Coronary artery (tissue), 2 donors: Measurements from ENCODE around the gene CLCN4.

ENCODE experiments used
- DNase-seq: peaks from one replicate; pipeline ENCODE4 v3.0.0-alpha.2; 2017; ENCODE audit warnings: low spot score
- H3K27ac ChIP-seq, 2 donors: fragments of 200-600 bp; sonication (generic); one replicate each; pipeline ENCODE4 v1.5.1; 2016 to 2019
- H3K4me3 ChIP-seq: fragments of 200-600 bp; sonication (generic); 2 replicates; pipeline ENCODE4 v1.5.1; 2016; ENCODE audit warnings: mild to moderate bottlenecking, moderate library complexity
- TF ChIP-seq, protein P1 (sequence below): fragments of 200-600 bp; sonication (generic); IDR thresholded peaks from one replicate; pipeline ENCODE4 v1.5.1; 2019; ENCODE audit warnings: antibody characterized with exemption

CLCN4 gene

DNA sequence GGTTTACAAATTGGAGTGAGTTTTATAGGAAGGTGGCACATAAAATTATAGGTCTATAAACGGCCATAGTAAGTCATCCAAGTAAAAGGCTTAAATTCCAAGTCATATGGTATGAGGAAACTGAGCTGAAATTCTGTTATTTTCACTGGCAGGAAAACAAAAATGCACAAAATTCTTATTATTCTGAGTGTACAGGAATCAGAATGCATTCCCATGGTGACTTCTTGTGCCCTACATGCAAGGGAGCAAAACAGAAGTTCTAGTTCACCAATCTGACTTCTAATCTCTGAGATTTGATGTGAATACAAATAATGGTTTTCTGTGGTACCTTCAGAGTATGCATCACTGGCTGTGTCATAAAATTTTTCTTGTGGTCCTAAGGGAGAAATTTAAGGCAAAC is 102.9 kb downstream of the CLCN4 start:
- Histone ChIP-seq H3K27ac (no peak overlapping the region), H3K4me3 (no peak overlapping the region)
- TF ChIP-seq, protein P1, sequence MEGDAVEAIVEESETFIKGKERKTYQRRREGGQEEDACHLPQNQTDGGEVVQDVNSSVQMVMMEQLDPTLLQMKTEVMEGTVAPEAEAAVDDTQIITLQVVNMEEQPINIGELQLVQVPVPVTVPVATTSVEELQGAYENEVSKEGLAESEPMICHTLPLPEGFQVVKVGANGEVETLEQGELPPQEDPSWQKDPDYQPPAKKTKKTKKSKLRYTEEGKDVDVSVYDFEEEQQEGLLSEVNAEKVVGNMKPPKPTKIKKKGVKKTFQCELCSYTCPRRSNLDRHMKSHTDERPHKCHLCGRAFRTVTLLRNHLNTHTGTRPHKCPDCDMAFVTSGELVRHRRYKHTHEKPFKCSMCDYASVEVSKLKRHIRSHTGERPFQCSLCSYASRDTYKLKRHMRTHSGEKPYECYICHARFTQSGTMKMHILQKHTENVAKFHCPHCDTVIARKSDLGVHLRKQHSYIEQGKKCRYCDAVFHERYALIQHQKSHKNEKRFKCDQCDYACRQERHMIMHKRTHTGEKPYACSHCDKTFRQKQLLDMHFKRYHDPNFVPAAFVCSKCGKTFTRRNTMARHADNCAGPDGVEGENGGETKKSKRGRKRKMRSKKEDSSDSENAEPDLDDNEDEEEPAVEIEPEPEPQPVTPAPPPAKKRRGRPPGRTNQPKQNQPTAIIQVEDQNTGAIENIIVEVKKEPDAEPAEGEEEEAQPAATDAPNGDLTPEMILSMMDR, result no peak

DNA sequence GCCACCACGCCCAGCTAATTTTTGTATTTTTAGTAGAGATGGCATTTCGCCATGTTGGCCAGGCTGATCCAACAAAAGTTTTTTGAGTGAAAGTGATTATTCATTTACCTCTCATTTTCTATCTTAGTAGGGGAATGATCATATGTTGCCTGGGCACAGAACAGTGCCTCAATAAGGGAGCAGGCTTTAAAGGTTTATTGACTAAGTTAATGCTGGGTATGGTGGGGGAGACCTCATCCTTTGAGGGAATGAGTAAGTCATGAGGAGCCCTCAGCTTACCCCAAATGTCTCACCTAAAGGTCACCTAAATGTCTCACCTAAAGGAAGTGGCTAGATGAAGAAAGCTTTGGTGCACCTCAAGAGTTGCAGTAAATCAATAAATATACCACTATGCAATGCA is 109.0 kb downstream of the CLCN4 start:
- no peak overlapping the region for H3K4me3 ChIP-seq
- TF ChIP-seq, protein P1, result no peak
- DNase-seq, result no peak
- no peak overlapping the region for H3K27ac ChIP-seq

More for the DNA sequence above, 102.9 kb downstream of the CLCN4 start:
- no peak for DNase-seq

DNA sequence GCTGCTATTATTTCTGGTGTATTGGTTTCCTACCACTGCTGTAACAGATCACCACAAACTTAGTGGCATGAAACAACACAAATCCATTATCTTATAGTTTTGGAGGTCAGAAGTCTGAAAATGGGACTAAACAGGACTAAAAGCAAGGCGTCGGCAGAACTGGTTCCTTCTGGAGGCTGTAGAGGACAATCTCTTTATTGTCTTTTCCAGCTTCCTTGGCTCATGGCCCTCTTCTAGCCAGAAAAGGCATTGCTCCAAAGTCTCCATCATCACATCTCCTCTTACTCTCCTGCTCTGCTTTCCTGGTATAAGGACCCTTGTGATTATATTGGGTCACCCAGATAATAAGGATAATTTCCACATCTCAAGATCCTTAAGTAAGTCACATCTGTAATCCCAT is 121.9 kb downstream of the CLCN4 start:
- TF ChIP-seq, protein P1, result no peak
- Histone ChIP-seq H3K27ac (no peak overlapping the region), H3K4me3 (no peak overlapping the region)
- no peak for DNase-seq

DNA sequence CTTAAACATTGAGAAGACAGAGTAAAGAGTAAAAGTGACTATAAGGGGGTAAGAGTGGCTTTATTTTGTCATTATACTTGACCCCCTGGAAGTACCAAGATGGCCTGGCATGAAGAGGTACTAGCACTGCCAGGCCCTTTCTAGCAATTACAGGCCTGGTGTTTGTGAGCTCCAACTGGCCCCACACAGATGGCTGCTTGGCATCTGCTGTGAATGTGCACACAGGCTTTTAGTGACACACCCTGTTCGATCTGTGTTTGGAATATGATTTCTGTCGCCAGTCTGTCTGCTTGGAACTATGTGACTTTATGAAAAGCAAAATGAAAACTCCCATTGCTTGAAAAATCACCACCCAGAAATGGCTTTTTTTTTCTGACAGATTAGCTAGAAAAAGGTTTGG is 123.3 kb downstream of the CLCN4 start:
- Histone ChIP-seq H3K4me3 (no peak overlapping the region), H3K27ac (no peak overlapping the region)
- no peak for DNase-seq
- TF ChIP-seq, protein P1, result no peak

DNA sequence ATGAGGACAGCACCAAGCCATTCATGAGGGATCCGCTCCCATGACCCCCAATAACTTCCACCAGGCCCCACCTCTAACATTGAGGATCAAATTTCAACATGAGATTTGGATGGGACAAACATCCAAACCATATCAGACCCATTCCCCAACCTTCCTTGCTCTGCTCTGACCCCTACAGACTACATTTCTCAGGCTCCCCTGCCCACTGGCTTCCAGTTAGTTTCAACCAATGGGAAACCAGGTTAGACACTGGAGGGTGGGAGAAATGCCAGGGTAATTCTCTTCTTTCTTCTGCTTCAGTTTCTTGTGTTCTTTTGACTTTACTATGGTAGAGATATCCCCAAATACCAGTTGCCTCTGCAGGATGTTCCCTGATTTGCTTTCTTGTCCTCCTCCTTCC is 125.7 kb downstream of the CLCN4 start:
- TF ChIP-seq, protein P1, result no peak
- no peak for DNase-seq
- H3K4me3 ChIP-seq, result no peak overlapping the region
- no peak overlapping the region for H3K27ac ChIP-seq

DNA sequence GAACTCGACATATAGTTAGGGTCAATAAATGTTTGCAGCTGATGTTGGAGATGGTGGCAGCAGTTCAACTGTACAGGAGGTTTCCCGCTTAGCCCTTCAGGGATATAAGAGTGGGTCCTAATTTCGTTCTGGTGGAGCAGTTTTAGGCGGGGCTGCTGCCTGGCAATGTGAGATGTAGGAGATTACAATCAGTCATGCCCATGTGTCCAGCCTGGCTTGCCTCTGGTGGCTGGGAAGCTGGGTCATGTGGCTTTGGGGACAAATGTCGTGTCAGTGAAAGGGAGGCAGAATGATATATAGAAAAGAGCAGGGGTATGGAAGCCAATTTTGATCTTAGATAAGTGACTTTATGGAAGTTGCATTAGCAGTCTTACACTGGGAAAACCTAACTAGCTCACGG is 129.4 kb downstream of the CLCN4 start:
- TF ChIP-seq, protein P1, result no peak
- H3K4me3 ChIP-seq, result no peak overlapping the region
- H3K27ac ChIP-seq, result no peak overlapping the region
- no peak for DNase-seq
